Measurements from ENCODE around the gene OBSCN.

DNA sequence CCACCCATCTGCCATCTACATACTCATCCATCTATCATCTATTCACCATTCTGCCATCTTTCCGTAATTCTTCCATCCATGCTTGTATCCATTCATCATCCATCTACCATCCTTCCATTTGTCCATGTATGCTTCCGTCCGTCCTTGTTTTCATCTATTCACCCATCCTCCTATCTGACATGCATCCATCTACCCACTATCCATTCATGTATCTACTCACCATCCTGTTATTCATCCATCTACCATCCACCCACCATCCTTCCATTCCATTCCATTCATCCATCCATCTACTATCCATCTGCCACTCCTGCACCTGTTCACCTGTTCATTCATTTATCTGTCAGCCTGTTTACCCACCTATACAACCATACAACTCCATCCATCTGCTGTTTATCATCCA lies 112.5 kb downstream of the OBSCN start:
- TF ChIP-seq EZH2 (IDR thresholded peaks at IDR 0.05; ENCODE audit: borderline replicate concordance, low read length), result no peak
- TF ChIP-seq, protein P1, sequence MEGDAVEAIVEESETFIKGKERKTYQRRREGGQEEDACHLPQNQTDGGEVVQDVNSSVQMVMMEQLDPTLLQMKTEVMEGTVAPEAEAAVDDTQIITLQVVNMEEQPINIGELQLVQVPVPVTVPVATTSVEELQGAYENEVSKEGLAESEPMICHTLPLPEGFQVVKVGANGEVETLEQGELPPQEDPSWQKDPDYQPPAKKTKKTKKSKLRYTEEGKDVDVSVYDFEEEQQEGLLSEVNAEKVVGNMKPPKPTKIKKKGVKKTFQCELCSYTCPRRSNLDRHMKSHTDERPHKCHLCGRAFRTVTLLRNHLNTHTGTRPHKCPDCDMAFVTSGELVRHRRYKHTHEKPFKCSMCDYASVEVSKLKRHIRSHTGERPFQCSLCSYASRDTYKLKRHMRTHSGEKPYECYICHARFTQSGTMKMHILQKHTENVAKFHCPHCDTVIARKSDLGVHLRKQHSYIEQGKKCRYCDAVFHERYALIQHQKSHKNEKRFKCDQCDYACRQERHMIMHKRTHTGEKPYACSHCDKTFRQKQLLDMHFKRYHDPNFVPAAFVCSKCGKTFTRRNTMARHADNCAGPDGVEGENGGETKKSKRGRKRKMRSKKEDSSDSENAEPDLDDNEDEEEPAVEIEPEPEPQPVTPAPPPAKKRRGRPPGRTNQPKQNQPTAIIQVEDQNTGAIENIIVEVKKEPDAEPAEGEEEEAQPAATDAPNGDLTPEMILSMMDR (conservative IDR thresholded peaks at IDR 0.05 in 1 of 2, IDR thresholded peaks at IDR 0.05 in 1 of 2; ENCODE audit: extremely low read depth in 1 of 2, insufficient read depth in 1 of 2, low read depth in 1 of 2, low read length in 2 of 2), result no peak

All from mammary epithelial cell (primary cell).